Parathyroid adenoma (tissue), 2 donors: ENCODE measurements around the gene HOXD12.

Experiments
- H2AFZ ChIP-seq: fragments of 300-600 bp; sonication (generic); one replicate; pipeline ENCODE4 v1.7.0; 2017; ENCODE audit warnings: antibody characterized with exemption, mild to moderate bottlenecking
- H3K27ac ChIP-seq: fragments of 300-600 bp; sonication (generic); one replicate; pipeline ENCODE4 v1.7.0; 2017
- H3K27me3 ChIP-seq: fragments of 300-600 bp; sonication (generic); one replicate; pipeline ENCODE4 v1.7.0; 2017; ENCODE audit warnings: low read length; ENCODE audit not compliant: control insufficient read depth, insufficient read depth
- H3K36me3 ChIP-seq: fragments of 300-600 bp; sonication (generic); one replicate; pipeline ENCODE4 v1.7.0; 2017; ENCODE audit warnings: low read length; ENCODE audit not compliant: control insufficient read depth, insufficient read depth
- H3K4me1 ChIP-seq: fragments of 300-600 bp; sonication (generic); one replicate; pipeline ENCODE4 v1.7.0; 2017; ENCODE audit warnings: control low read depth
- H3K4me2 ChIP-seq: fragments of 300-600 bp; sonication (generic); one replicate; pipeline ENCODE4 v1.7.0; 2017; ENCODE audit warnings: low read length
- H3K4me3 ChIP-seq: fragments of 300-600 bp; sonication (generic); one replicate; pipeline ENCODE4 v1.7.0; 2017; ENCODE audit warnings: low read depth, low read length
- H3K79me2 ChIP-seq: fragments of 300-600 bp; sonication (generic); one replicate; pipeline ENCODE4 v1.7.0; 2017; ENCODE audit warnings: control low read depth
- H3K9ac ChIP-seq: fragments of 300-600 bp; sonication (generic); one replicate; pipeline ENCODE4 v1.7.0; 2017; ENCODE audit warnings: mild to moderate bottlenecking
- H3K9me3 ChIP-seq: fragments of 300-600 bp; sonication (generic); one replicate; pipeline ENCODE4 v1.7.0; 2017; ENCODE audit warnings: low read length; ENCODE audit not compliant: control insufficient read depth
- TF ChIP-seq, protein P1 (sequence below): fragments of 300-600 bp; sonication (generic); IDR thresholded peaks from one replicate; pipeline ENCODE4 v1.7.0; 2017; ENCODE audit warnings: antibody characterized with exemption, mild to moderate bottlenecking
- donor health status: primary hyperparathyroidism.

Gene HOXD12

DNA sequence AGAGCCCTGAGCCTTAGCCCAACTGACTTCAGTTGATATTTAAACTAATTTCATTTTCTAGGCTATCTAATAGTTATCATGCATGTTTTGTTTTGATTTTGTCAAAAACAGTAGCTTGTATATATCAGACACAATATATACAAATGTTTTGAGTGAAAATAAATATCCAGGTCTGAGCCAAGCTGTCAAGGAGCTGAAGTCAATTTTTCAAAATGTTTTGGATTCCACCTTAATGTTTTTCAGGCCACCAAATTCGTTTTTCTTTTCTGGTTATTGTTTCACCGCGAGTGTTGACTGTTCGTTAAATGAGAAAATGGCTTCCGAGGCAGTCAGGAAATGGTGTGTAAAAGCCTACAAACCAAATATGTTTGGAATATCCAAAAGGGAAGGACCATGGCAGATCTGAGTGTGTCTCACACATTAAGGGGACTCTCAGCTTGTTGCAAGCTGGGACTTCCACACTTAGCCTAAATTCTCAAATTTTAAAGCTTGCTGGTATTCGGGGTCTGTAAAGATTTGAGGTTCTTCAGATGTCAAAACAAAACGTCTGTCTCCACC is 2.8 kb downstream of the HOXD12 start:
- Histone ChIP-seq H3K27ac (no peak overlapping the region), H3K36me3 (no peaks in the 10 kb centered on the region), H3K9me3 (no peaks in the 10 kb centered on the region), H3K4me1 (no peaks in the 10 kb centered on the region), H3K9ac (no peak overlapping the region), H3K4me3 (no peak overlapping the region), H3K79me2 (no peaks in the 10 kb centered on the region), H2AFZ (no peak overlapping the region), H3K27me3 (peaks cover 31% of the 10 kb centered on the region), H3K4me2 (no peak overlapping the region)
- TF ChIP-seq, protein P1, sequence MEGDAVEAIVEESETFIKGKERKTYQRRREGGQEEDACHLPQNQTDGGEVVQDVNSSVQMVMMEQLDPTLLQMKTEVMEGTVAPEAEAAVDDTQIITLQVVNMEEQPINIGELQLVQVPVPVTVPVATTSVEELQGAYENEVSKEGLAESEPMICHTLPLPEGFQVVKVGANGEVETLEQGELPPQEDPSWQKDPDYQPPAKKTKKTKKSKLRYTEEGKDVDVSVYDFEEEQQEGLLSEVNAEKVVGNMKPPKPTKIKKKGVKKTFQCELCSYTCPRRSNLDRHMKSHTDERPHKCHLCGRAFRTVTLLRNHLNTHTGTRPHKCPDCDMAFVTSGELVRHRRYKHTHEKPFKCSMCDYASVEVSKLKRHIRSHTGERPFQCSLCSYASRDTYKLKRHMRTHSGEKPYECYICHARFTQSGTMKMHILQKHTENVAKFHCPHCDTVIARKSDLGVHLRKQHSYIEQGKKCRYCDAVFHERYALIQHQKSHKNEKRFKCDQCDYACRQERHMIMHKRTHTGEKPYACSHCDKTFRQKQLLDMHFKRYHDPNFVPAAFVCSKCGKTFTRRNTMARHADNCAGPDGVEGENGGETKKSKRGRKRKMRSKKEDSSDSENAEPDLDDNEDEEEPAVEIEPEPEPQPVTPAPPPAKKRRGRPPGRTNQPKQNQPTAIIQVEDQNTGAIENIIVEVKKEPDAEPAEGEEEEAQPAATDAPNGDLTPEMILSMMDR, result no peak

DNA sequence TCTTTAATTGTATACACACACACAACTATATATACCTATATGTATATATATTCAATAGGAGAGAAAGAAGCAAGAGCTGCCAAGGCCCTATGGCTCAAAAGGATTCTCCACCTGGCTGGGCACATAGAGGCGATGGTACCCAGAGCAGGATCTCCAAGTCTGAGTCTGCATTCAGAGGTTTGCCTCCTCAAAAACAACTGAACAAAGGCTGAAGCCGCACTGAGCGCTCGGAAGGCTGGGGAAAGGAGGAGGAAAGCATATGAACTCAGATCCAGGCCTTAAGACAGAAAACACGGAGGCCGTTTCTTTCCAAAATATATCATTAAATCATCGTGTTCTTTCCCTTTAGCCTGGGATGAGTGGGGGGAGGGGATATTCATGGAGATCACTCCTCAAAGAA is 3.6 kb downstream of the HOXD12 start:
- no peak overlapping the region for H2AFZ ChIP-seq
- H3K27ac ChIP-seq, result no peak overlapping the region
- H3K4me2 ChIP-seq, result no peak overlapping the region
- TF ChIP-seq, protein P1, result no peak
- peaks cover 31% of the 10 kb centered on the region for H3K27me3 ChIP-seq
- no peak overlapping the region for H3K9ac ChIP-seq
- H3K4me3 ChIP-seq, result no peak overlapping the region
- H3K36me3 ChIP-seq, result no peaks in the 10 kb centered on the region
- H3K4me1 ChIP-seq, result no peaks in the 10 kb centered on the region
- no peaks in the 10 kb centered on the region for H3K79me2 ChIP-seq
- H3K9me3 ChIP-seq, result no peaks in the 10 kb centered on the region

DNA sequence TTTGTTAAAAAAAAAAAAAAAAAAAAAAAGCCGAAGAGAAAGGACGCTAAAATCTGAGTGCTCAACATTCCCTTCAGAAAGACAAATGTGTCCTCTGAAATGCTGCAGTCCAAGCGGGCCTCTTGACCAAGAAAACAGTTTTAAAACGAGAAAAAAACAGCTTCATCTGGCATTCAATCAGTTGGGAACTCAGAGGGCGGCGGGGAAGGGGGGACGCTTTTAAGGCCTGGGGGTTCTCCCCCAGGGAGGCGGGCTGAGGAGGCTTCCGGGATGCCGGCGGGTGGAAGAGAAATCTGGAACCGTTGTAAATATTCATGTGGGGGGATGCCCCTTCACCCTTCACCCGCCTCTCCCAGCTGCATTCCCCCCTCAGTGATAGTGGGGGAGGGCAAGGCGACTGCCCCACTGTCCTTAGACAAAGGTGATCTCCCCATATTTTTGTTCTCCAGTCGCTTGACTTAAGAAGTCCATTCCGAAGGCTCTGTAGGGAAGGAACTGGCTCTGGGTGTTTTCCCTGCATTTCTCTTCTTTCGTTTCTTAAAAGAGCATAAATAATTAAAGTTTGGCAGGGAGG is 4.2 kb downstream of the HOXD12 start:
- H3K9ac ChIP-seq, result no peak overlapping the region
- H3K4me3 ChIP-seq, result no peak overlapping the region
- no peaks in the 10 kb centered on the region for H3K9me3 ChIP-seq
- no peaks in the 10 kb centered on the region for H3K4me1 ChIP-seq
- TF ChIP-seq, protein P1, result no peak
- H2AFZ ChIP-seq, result no peak overlapping the region
- no peaks in the 10 kb centered on the region for H3K36me3 ChIP-seq
- no peaks in the 10 kb centered on the region for H3K79me2 ChIP-seq
- H3K27me3 ChIP-seq, result peaks cover 27% of the 10 kb centered on the region
- H3K4me2 ChIP-seq, result no peak overlapping the region
- no peak overlapping the region for H3K27ac ChIP-seq

- Histone ChIP-seq H3K4me2 (no peak overlapping the region), H2AFZ (no peak overlapping the region), H3K9ac (no peak overlapping the region), H3K27ac (no peak overlapping the region), H3K79me2 (no peaks in the 10 kb centered on the region), H3K4me1 (no peaks in the 10 kb centered on the region), H3K9me3 (no peaks in the 10 kb centered on the region), H3K27me3 (peaks cover 29% of the 10 kb centered on the region), H3K4me3 (no peak overlapping the region), H3K36me3 (no peaks in the 10 kb centered on the region)
- TF ChIP-seq, protein P1, result no peak
These were observed 4.9 kb downstream of the HOXD12 start for GRCh38 chr2:176104316-176105077.
